Mesenchymal stem cell (in vitro differentiated cells and primary cell): ENCODE results near the gene TUBB1.

Experiments
- DNase-seq: peaks from one replicate; pipeline ENCODE4 v3.0.0-alpha.2; 2013
- H2AFZ ChIP-seq: one replicate; pipeline ENCODE4 v1.6.1; 2013; ENCODE audit warnings: low read depth, mild to moderate bottlenecking, control low read depth, inconsistent platforms, low read length, moderate library complexity
- H2AK5ac ChIP-seq: 2 replicates; pipeline ENCODE4 v1.6.1; 2013; ENCODE audit warnings: low read length, moderate library complexity, mild to moderate bottlenecking, inconsistent platforms; ENCODE audit not compliant: severe bottlenecking
- H2BK120ac ChIP-seq: one replicate; pipeline ENCODE4 v1.6.1; 2013; ENCODE audit warnings: low read depth, mild to moderate bottlenecking, inconsistent platforms, low read length, moderate library complexity
- H2BK12ac ChIP-seq, 2 experiments: one replicate each; pipeline ENCODE4 v1.6.1; 2013; ENCODE audit warnings: inconsistent platforms in 2 of 2, low read length in 2 of 2, mild to moderate bottlenecking in 2 of 2, moderate library complexity in 2 of 2, control low read depth in 1 of 2
- H2BK15ac ChIP-seq: one replicate; pipeline ENCODE4 v1.6.1; 2013; ENCODE audit warnings: mild to moderate bottlenecking, low read depth, inconsistent platforms; ENCODE audit not compliant: poor library complexity, severe bottlenecking
- H2BK5ac ChIP-seq: 2 replicates; pipeline ENCODE4 v1.6.1; 2013; ENCODE audit warnings: low read depth, mild to moderate bottlenecking, low read length, control low read depth, inconsistent platforms; ENCODE audit not compliant: poor library complexity, severe bottlenecking
- H3K14ac ChIP-seq, 2 experiments: one replicate each; pipeline ENCODE4 v1.6.1; 2013; ENCODE audit warnings: inconsistent platforms in 2 of 2, low read length in 2 of 2, control low read depth in 1 of 2, mild to moderate bottlenecking in 1 of 2, moderate library complexity in 1 of 2
- H3K18ac ChIP-seq, 2 experiments: one replicate each; pipeline ENCODE4 v1.6.1; 2013; ENCODE audit warnings: inconsistent platforms in 2 of 2, low read length in 2 of 2, control low read depth in 1 of 2, low read depth in 1 of 2, mild to moderate bottlenecking in 1 of 2
- H3K23ac ChIP-seq, 2 experiments: one replicate each; pipeline ENCODE4 v1.6.1; 2013; ENCODE audit warnings: inconsistent platforms in 2 of 2, low read length in 2 of 2, mild to moderate bottlenecking in 2 of 2, moderate library complexity in 2 of 2, control low read depth in 1 of 2
- H3K27ac ChIP-seq: 2 replicates; pipeline ENCODE4 v1.5.1; 2013; ENCODE audit warnings: mild to moderate bottlenecking, moderate library complexity, low read length, control low read depth, inconsistent platforms; ENCODE audit not compliant: poor library complexity, severe bottlenecking
- H3K27me3 ChIP-seq, 2 experiments: 2 replicates each; pipeline versions ENCODE4 v1.6.1 to v1.7.0; 2013; ENCODE audit warnings: low read length in 2 of 2, mild to moderate bottlenecking in 2 of 2, moderate library complexity in 2 of 2, control low read depth in 1 of 2, inconsistent platforms in 1 of 2; ENCODE audit not compliant: control insufficient read depth in 1 of 2, insufficient read depth in 1 of 2
- H3K36me3 ChIP-seq, 2 experiments: 2 replicates each; pipeline versions ENCODE4 v1.6.1 to v1.7.0; 2013; ENCODE audit warnings: low read length in 2 of 2, control low read depth in 1 of 2, inconsistent platforms in 1 of 2, low read depth in 1 of 2, mild to moderate bottlenecking in 1 of 2; ENCODE audit not compliant: insufficient read depth in 2 of 2, control insufficient read depth in 1 of 2
- H3K4ac ChIP-seq, 2 experiments: one replicate each; pipeline ENCODE4 v1.6.1; 2013; ENCODE audit warnings: inconsistent platforms in 2 of 2, low read length in 2 of 2, mild to moderate bottlenecking in 2 of 2, moderate library complexity in 2 of 2, control low read depth in 1 of 2, low read depth in 1 of 2
- H3K4me1 ChIP-seq: 2 replicates; pipeline ENCODE4 v1.6.1; 2013; ENCODE audit warnings: low read depth, low read length, control low read depth; ENCODE audit not compliant: control insufficient read depth, insufficient read depth
- H3K4me2 ChIP-seq: 2 replicates; pipeline ENCODE4 v1.6.1; 2013; ENCODE audit warnings: low read length, mild to moderate bottlenecking, inconsistent platforms; ENCODE audit not compliant: poor library complexity, severe bottlenecking
- H3K4me3 ChIP-seq, 2 experiments: 2 replicates each; pipeline versions ENCODE4 v1.5.1 to v1.7.0; 2013; ENCODE audit warnings: low read length in 2 of 2, mild to moderate bottlenecking in 2 of 2, control low read depth in 1 of 2, low read depth in 1 of 2; ENCODE audit not compliant: insufficient read depth in 1 of 2
- H3K79me1 ChIP-seq: replicated peaks from 2 replicates; pipeline ENCODE4 v1.6.1; 2013; ENCODE audit warnings: mild to moderate bottlenecking, control low read depth, low read length, inconsistent platforms; ENCODE audit not compliant: poor library complexity, severe bottlenecking
- H3K9ac ChIP-seq: 2 replicates; pipeline ENCODE4 v1.7.0; 2013; ENCODE audit warnings: mild to moderate bottlenecking, low read length, moderate library complexity
- H3K9me3 ChIP-seq: 2 replicates; pipeline ENCODE4 v1.7.0; 2013; ENCODE audit warnings: mild to moderate bottlenecking, low read length; ENCODE audit not compliant: control insufficient read depth
- H4K8ac ChIP-seq: one replicate; pipeline ENCODE4 v1.6.1; 2013; ENCODE audit warnings: inconsistent platforms, mild to moderate bottlenecking, low read length, moderate library complexity
- H4K91ac ChIP-seq: one replicate; pipeline ENCODE4 v1.6.1; 2013; ENCODE audit warnings: mild to moderate bottlenecking, low read length, inconsistent platforms
- WGBS: methylation state at CpG from one replicate; pipeline ENCODE4 v1.1.7; 2013; ENCODE audit warnings: mixed read lengths; 5-methylcytosine and 5-hydroxymethylcytosine counted together

The TUBB1 gene

DNA sequence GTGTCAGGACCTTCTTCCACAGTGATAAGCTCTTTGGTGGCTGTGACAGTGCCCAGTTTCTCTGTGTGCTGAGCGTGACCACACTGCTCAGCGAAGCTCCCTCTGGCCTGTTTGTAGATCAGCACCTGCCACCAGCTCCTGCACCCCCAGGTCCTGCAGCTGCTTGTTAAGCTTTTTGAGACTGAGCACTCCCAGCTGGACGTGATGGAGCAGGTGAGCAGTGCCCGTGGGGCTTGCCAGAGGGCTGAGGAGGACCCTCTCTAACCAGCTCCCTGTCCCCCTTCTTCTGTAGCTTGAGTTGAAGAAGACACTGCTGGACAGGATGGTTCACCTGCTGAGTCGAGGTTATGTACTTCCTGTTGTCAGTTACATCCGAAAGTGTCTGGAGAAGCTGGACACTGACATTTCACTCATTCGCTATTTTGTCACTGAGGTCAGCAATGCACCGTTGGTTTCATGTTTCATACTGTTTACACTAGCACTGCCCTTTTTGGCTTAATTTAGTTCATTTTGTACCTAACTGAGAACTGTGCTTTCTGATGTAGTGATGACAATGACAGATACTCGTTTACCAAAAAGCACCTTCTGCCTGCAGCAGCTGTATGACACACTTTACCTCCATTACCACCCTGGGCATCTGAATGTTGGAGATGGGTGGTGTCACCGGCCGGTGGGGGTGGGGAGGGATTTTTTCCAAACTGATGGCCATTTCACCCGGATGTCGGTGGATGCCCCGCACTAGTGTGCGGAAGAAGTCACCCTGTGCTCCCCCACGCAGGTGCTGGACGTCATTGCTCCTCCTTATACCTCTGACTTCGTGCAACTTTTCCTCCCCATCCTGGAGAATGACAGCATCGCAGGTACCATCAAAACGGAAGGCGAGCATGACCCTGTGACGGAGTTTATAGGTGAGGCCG is 25.6 kb upstream of the TUBB1 start:
- no peak overlapping the region for H3K4me3 ChIP-seq
- H2BK12ac ChIP-seq = no peak overlapping the region
- no peak overlapping the region for H2BK15ac ChIP-seq
- no peak overlapping the region for H3K18ac ChIP-seq
- no peak overlapping the region for H3K14ac ChIP-seq
- H3K9ac ChIP-seq = no peak overlapping the region
- H3K4me2 ChIP-seq = no peak overlapping the region
- no peaks in the 10 kb centered on the region for H3K9me3 ChIP-seq
- H3K27ac ChIP-seq = no peak overlapping the region
- H3K36me3 ChIP-seq = peaks cover 70 to 96% of the 10 kb centered on the region in 2 experiments
- H4K91ac ChIP-seq = no peak overlapping the region
- DNase-seq = no peak
- no peak overlapping the region for H2BK5ac ChIP-seq
- H2BK120ac ChIP-seq = no peak overlapping the region
- no peak overlapping the region for H2AK5ac ChIP-seq
- no peaks in the 10 kb centered on the region for H3K27me3 ChIP-seq
- no peak overlapping the region for H3K4ac ChIP-seq
- H2AFZ ChIP-seq = no peak overlapping the region
- H3K79me1 ChIP-seq = peaks cover 26% of the 10 kb centered on the region
- WGBS = 95% methylated on average over 18 of the region's 23 CpGs
- H4K8ac ChIP-seq = no peak overlapping the region
- H3K23ac ChIP-seq = no peak overlapping the region
- peaks cover 18% of the 10 kb centered on the region for H3K4me1 ChIP-seq

DNA sequence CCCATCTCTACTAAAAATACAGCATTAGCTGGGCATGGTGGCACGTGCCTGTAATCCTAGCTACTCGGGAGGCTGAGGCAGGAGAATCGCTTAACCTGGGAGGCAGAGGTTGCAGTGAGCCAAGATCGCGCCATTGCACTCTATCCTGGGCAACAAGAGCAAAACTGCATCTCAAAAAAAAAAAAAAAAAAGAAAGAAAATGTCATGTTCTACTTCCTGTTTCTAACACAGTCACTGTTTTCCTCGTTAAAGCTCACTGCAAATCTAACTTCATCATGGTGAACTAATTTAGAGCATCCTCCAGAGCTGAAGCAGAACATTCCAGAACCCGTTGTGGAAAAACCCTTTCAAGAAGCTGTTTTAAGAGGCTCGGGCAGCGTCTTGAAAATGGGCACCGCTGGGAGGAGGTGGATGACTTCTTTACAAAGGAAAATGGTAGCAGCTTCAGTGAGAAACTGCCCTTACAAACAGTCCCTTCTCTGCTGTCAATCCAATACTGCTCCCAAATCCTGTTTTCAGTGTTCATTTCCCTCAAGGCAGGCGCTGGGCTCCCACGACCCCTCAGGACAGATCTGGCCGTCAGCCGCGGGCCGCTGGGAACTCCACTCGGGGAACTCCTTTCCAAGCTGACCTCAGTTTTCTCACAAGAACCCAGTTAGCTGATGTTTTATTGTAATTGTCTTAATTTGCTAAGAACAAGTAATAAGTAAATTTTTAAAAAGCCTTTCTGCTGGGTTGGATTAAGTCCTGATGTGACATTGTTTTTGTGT is 24.7 kb upstream of the TUBB1 start:
- DNase-seq = no peak

DNA sequence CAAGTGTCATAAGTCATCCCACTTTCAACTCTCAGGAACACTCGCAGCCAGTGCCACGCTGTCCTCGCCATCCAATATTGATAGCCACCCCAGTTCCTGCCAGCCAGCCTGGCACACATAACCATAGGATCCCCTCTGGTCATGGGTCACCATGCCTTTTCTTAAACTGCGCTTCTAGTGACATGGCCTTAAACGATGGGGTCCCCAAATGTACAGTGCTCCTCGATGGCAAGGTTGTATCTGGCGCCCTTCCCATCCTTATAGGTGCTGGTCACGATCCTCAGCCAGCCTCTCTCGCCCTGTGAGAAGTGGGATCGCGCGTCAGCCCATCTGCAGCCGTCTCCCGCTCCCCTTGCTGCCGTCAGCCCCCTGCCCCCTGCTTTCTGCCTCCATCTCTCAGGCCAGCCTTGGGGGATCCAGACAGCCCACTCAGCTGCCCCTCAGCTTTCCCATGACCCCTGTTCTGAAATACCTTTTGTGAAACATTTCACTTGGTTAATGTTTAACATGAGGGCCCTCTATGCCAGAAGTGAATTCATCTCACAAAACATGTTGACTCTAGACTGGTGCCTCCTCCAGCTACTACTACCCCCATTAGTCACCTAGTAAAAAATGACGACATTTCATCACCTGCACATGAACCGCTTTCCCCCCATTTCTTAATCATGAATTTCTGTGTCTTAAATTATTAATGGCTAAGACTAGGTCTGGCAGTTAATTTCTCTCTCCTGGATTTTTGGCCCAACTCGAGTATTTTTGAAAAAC is 23.6 kb upstream of the TUBB1 start:
- H3K18ac ChIP-seq = no peak overlapping the region
- H2BK120ac ChIP-seq = no peak overlapping the region
- H2BK5ac ChIP-seq = no peak overlapping the region
- H2AFZ ChIP-seq = no peak overlapping the region
- no peak overlapping the region for H4K8ac ChIP-seq
- H3K79me1 ChIP-seq = peaks cover 16% of the 10 kb centered on the region
- 93% methylated on average over 16 of the region's 18 CpGs for WGBS
- no peak for DNase-seq
- H3K27ac ChIP-seq = peak overlapping the region; percentile 26
- H2BK15ac ChIP-seq = no peak overlapping the region
- H2BK12ac ChIP-seq = no peak overlapping the region
- no peak overlapping the region for H3K9ac ChIP-seq
- no peak overlapping the region for H3K4me2 ChIP-seq
- peaks cover 18% of the 10 kb centered on the region for H3K4me1 ChIP-seq
- H3K9me3 ChIP-seq = no peaks in the 10 kb centered on the region
- H3K4me3 ChIP-seq = no peak overlapping the region
- H3K36me3 ChIP-seq = peaks cover 71 to 91% of the 10 kb centered on the region in 2 experiments
- H3K14ac ChIP-seq = no peak overlapping the region
- no peak overlapping the region for H4K91ac ChIP-seq
- no peaks in the 10 kb centered on the region for H3K27me3 ChIP-seq
- H3K4ac ChIP-seq = no peak overlapping the region
- H3K23ac ChIP-seq = no peak overlapping the region
- H2AK5ac ChIP-seq = peak overlapping the region; percentile 20

More for the DNA sequence above, 24.7 kb upstream of the TUBB1 start:
- Histone ChIP-seq H3K18ac (no peak overlapping the region), H3K79me1 (peaks cover 19% of the 10 kb centered on the region), H3K9me3 (no peaks in the 10 kb centered on the region), H3K4ac (no peak overlapping the region), H3K27me3 (no peaks in the 10 kb centered on the region), H3K4me2 (no peak overlapping the region), H3K4me3 (no peak overlapping the region), H3K23ac (no peak overlapping the region), H3K4me1 (peaks cover 18% of the 10 kb centered on the region), H4K91ac (no peak overlapping the region), H2BK15ac (no peak overlapping the region), H3K14ac (no peak overlapping the region), H3K27ac (no peak overlapping the region), H2BK120ac (no peak overlapping the region), H2AFZ (no peak overlapping the region), H2BK5ac (no peak overlapping the region), H2BK12ac (no peak overlapping the region), H3K9ac (no peak overlapping the region), H4K8ac (no peak overlapping the region), H3K36me3 (peaks cover 71 to 95% of the 10 kb centered on the region in 2 experiments), H2AK5ac (no peak overlapping the region)
- 96% methylated on average over 15 of the region's 17 CpGs for WGBS
